ENCODE measurements around the gene SLC5A2.

DNA sequence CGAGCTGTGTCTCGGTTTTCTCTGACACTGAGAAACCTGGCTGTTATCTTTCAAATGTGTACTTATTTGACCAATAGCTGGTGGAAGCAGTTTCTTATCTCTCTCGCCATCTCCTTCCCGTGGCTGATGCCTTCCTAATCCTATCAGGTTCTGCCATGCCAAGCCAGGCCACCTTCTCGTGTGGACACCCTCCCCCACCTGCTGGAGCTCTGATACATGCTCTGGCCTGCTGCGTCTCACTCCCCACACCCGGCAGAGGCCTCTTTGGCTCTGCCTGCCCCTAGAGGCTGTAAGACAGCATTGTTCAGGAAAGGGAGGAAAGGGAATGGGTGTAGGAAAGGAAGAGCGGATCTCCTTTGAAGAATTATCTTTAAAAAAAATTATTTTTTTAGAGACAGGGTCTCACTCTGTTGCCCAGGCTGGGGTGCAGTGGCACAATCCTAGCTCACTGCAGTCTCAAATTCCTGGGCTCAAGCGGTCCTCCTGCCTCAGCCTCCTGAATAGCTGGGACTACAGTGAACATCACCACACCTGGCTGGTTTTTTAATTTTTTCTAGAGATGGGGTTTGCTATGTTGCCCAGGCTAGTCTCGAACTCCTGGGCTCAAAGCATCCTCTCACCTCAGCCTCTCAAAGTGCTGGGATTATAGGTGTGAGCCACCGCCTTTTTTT, 31.1 kb upstream of the SLC5A2 start:
- TF ChIP-seq ZNF8 (CRISPR knock-in tag; IDR thresholded peaks at IDR 0.05) = no peak
- TF ChIP-seq POU6F1 (CRISPR knock-in tag; IDR thresholded peaks at IDR 0.05; ENCODE audit: borderline replicate concordance, low read depth) = no peak
- TF ChIP-seq ZFP3 (CRISPR knock-in tag; IDR thresholded peaks at IDR 0.05) = no peak
- TF ChIP-seq PPARA (CRISPR knock-in tag; IDR thresholded peaks at IDR 0.05; ENCODE audit: borderline replicate concordance) = no peak
- TF ChIP-seq TSHZ2 (CRISPR knock-in tag; IDR thresholded peaks at IDR 0.05) = no peak

Measured in SK-N-SH treated with all-trans-retinoic acid at 6 μM for 48 hours (cell line).